GM19468 (cell line): ENCODE measurements around the gene EMILIN3.

Source experiments
- ATAC-seq: cut with Tn5 transposase; IDR thresholded peaks from one replicate; pipeline ENCODE4 v1.9.1; 2021; ENCODE audit warnings: mild to moderate bottlenecking, moderate library complexity, moderate number of reproducible peaks; ENCODE audit not compliant: unreplicated experiment; ENCODE audit errors: extremely low read depth

The EMILIN3 gene

GRCh38 chr20:41349266-41349665 lies 17.4 kb downstream of the EMILIN3 start:
- no peak for ATAC-seq

GRCh38 chr20:41348430-41349172 lies 18.0 kb downstream of the EMILIN3 start:
- ATAC-seq: no peak

- no peak for ATAC-seq
These were observed 18.8 kb downstream of the EMILIN3 start for GRCh38 chr20:41347523-41348429.

- ATAC-seq: no peak
These were observed 20.9 kb downstream of the EMILIN3 start for GRCh38 chr20:41345729-41346067.

GRCh38 chr20:41344938-41345728 lies 21.5 kb downstream of the EMILIN3 start:
- no peak for ATAC-seq

GRCh38 chr20:41344477-41344876 lies 22.1 kb downstream of the EMILIN3 start:
- ATAC-seq: no peak

GRCh38 chr20:41342474-41343464 lies 23.8 kb downstream of the EMILIN3 start:
- no peak for ATAC-seq

- no peak for ATAC-seq
These were observed 26.1 kb downstream of the EMILIN3 start, which contains the start of gene LPIN3 for GRCh38 chr20:41340327-41341055. Gene LPIN3 (plus strand): TSS chr20:41340821. CDS start chr20:41345804, 4,983 bp downstream.

GRCh38 chr20:41339957-41340326 lies 26.7 kb downstream of the EMILIN3 start:
- ATAC-seq: no peak

- ATAC-seq: no peak
These were observed 29.7 kb downstream of the EMILIN3 start for GRCh38 chr20:41336711-41337492.

GRCh38 chr20:41335591-41335990 lies 31.0 kb downstream of the EMILIN3 start:
- ATAC-seq: no peak

GRCh38 chr20:41334443-41335421 lies 31.9 kb downstream of the EMILIN3 start:
- ATAC-seq: no peak

- ATAC-seq: no peak
These were observed 32.6 kb downstream of the EMILIN3 start for GRCh38 chr20:41334036-41334435.

GRCh38 chr20:41331731-41332130 lies 34.9 kb downstream of the EMILIN3 start:
- ATAC-seq: no peak

- no peak for ATAC-seq
These were observed 35.7 kb downstream of the EMILIN3 start for GRCh38 chr20:41330941-41331340.

- ATAC-seq: no peak
These were observed 36.3 kb downstream of the EMILIN3 start for GRCh38 chr20:41330343-41330720.
